IMR-90 (cell line): ENCODE results near the gene JMY. TPM values are rescaled to one million over a fixed set of nuclear protein-coding genes. Genes with fewer than 3 reads are reported as not detected.

Experiments
- ATAC-seq: fragments of 200-7000 bp; cut with Tn5 transposase; 2 replicates; pipeline ENCODE4 v1.9.1; 2020; ENCODE audit warnings: low read depth, mild to moderate bottlenecking, moderate library complexity
- BruUV-seq: library from RNA; stranded (reverse); fragments of 400-500 nt; replicated peaks from 2 replicates; lab custom pipeline; 2021; lab: Mats Ljungman, UMichigan
- CTCF ChIA-PET: fragments of 300-600 bp; formaldehyde crosslinking; extraction: SDS; loops from one replicate; lab custom pipeline; 2021; ENCODE audit warnings: antibody characterized with exemption; lab: Yijun Ruan, JAX
- POLR2A ChIA-PET: fragments of 300-600 bp; sonication (Branson Sonifier 250); formaldehyde crosslinking; loops from one replicate; lab custom pipeline; 2022; ENCODE audit warnings: antibody characterized with exemption; ENCODE audit not compliant: unreplicated experiment; lab: Charles Lee
- DNase-seq: peaks from one replicate; pipeline ENCODE4 v3.0.0; 2013
- H2AFZ ChIP-seq: replicated peaks from 2 replicates; pipeline ENCODE3; 2013; ENCODE audit warnings: low read length, mild to moderate bottlenecking; ENCODE audit not compliant: poor library complexity
- H2AK5ac ChIP-seq: 2 replicates; pipeline ENCODE4 v1.6.1; 2013; ENCODE audit warnings: low read depth, low read length, inconsistent platforms
- H2AK9ac ChIP-seq: replicated peaks from 2 replicates; pipeline ENCODE3; 2013; ENCODE audit warnings: mild to moderate bottlenecking, low read depth, low read length, moderate library complexity; ENCODE audit not compliant: poor library complexity
- H2BK120ac ChIP-seq: 2 replicates; pipeline ENCODE4 v1.6.1; 2013; ENCODE audit warnings: low read depth, low read length, inconsistent platforms
- H2BK15ac ChIP-seq: 3 replicates; pipeline ENCODE4 v1.6.1; 2013; ENCODE audit warnings: low read depth, low read length, inconsistent platforms
- H2BK20ac ChIP-seq: 2 replicates; pipeline ENCODE4 v1.6.1; 2013; ENCODE audit warnings: low read depth, mild to moderate bottlenecking, inconsistent platforms, low read length, moderate library complexity
- H2BK5ac ChIP-seq: 2 replicates; pipeline ENCODE4 v1.6.1; 2013; ENCODE audit warnings: mild to moderate bottlenecking, low read depth, low read length, inconsistent platforms; ENCODE audit not compliant: poor library complexity, severe bottlenecking
- H3K14ac ChIP-seq: replicated peaks from 2 replicates; pipeline ENCODE4 v1.6.1; 2013; ENCODE audit warnings: low read depth, low read length, inconsistent platforms
- H3K18ac ChIP-seq: 2 replicates; pipeline ENCODE4 v1.6.1; 2013; ENCODE audit warnings: low read depth, low read length, control low read depth
- H3K23ac ChIP-seq: 2 replicates; pipeline ENCODE4 v1.6.1; 2013; ENCODE audit warnings: low read depth, low read length, inconsistent platforms
- H3K27ac ChIP-seq: 2 replicates; pipeline ENCODE4 v1.5.1; 2013; ENCODE audit warnings: mild to moderate bottlenecking, control low read depth, low read length; ENCODE audit not compliant: insufficient read depth
- H3K27me3 ChIP-seq: 2 replicates; pipeline ENCODE4 v1.6.1; 2013; ENCODE audit warnings: low read length; ENCODE audit not compliant: control insufficient read depth, insufficient read depth
- H3K36me3 ChIP-seq: 2 replicates; pipeline ENCODE4 v1.6.1; 2013; ENCODE audit warnings: low read length, mixed read lengths; ENCODE audit not compliant: control insufficient read depth, insufficient read depth
- H3K4ac ChIP-seq: 2 replicates; pipeline ENCODE4 v1.6.1; 2013; ENCODE audit warnings: low read depth, low read length, inconsistent platforms
- H3K4me1 ChIP-seq: 2 replicates; pipeline ENCODE4 v1.6.1; 2013; ENCODE audit warnings: low read length, mixed read lengths; ENCODE audit not compliant: control insufficient read depth, insufficient read depth
- H3K4me2 ChIP-seq: 2 replicates; pipeline ENCODE4 v1.6.1; 2013; ENCODE audit warnings: low read depth, mild to moderate bottlenecking, control low read depth, low read length, moderate library complexity
- H3K4me3 ChIP-seq: 2 replicates; pipeline ENCODE4 v1.5.1; 2013; ENCODE audit warnings: low read depth, mild to moderate bottlenecking, control low read depth, low read length, moderate library complexity; ENCODE audit not compliant: insufficient read depth
- H3K56ac ChIP-seq: 2 replicates; pipeline ENCODE4 v1.6.1; 2013; ENCODE audit warnings: low read length, inconsistent platforms; ENCODE audit not compliant: insufficient read depth; ENCODE audit errors: extremely low read depth
- H3K79me1 ChIP-seq, 2 experiments: 2 replicates each; pipeline ENCODE4 v1.6.1; 2013; ENCODE audit warnings: low read length in 2 of 2, inconsistent platforms in 1 of 2, low read depth in 1 of 2
- H3K9ac ChIP-seq: 2 replicates; pipeline ENCODE4 v1.6.1; 2013; ENCODE audit warnings: low read depth, low read length, control low read depth
- H3K9me1 ChIP-seq: 2 replicates; pipeline ENCODE4 v1.6.1; 2013; ENCODE audit warnings: low read length, inconsistent platforms; ENCODE audit not compliant: insufficient read depth
- H3K9me3 ChIP-seq: 2 replicates; pipeline ENCODE4 v1.6.1; 2013; ENCODE audit warnings: low read length; ENCODE audit not compliant: control insufficient read depth, insufficient read depth
- H4K20me1 ChIP-seq: 2 replicates; pipeline ENCODE4 v1.6.1; 2013; ENCODE audit warnings: low read length, inconsistent platforms; ENCODE audit not compliant: insufficient read depth
- H4K5ac ChIP-seq: 2 replicates; pipeline ENCODE4 v1.6.1; 2013; ENCODE audit warnings: mild to moderate bottlenecking, low read depth, low read length, control low read depth
- H4K8ac ChIP-seq, 2 experiments: 2 replicates each; pipeline ENCODE4 v1.6.1; 2013; ENCODE audit warnings: low read depth in 2 of 2, low read length in 2 of 2, control low read depth in 1 of 2, inconsistent platforms in 1 of 2
- H4K91ac ChIP-seq: 2 replicates; pipeline ENCODE4 v1.6.1; 2013; ENCODE audit warnings: low read depth, low read length, inconsistent platforms; ENCODE audit not compliant: insufficient read depth
- BHLHE40 ChIP-seq: fragments of 150-350 bp; IDR thresholded peaks from 2 replicates; pipeline ENCODE4 v1.6.1; 2016; ENCODE audit warnings: mild to moderate bottlenecking, low read depth, low read length
- CEBPB ChIP-seq: IDR thresholded peaks from 2 replicates; pipeline ENCODE4 v1.6.1; 2012; ENCODE audit warnings: low read depth, low read length, improper control_type of control experiment
- CHD1 ChIP-seq: IDR thresholded peaks from 2 replicates; pipeline ENCODE4 v1.6.1; 2012; ENCODE audit warnings: low read depth, low read length, improper control_type of control experiment
- CTCF ChIP-seq: conservative IDR thresholded peaks from 2 replicates; pipeline ENCODE4 v1.5.1; 2012; ENCODE audit warnings: mild to moderate bottlenecking, low read depth, low read length, improper control_type of control experiment
- ELK1 ChIP-seq: fragments of 150-350 bp; IDR thresholded peaks from 2 replicates; pipeline ENCODE4 v1.6.1; 2016; ENCODE audit warnings: low read depth, mild to moderate bottlenecking, low read length, moderate library complexity, borderline replicate concordance
- MAFK ChIP-seq: IDR thresholded peaks from 2 replicates; pipeline ENCODE4 v1.6.1; 2012; ENCODE audit warnings: low read depth, low read length, improper control_type of control experiment
- MAZ ChIP-seq: IDR thresholded peaks from 2 replicates; pipeline ENCODE4 v1.6.1; 2012; ENCODE audit warnings: low read depth, mild to moderate bottlenecking, low read length, improper control_type of control experiment, moderate library complexity, borderline replicate concordance
- MXI1 ChIP-seq: IDR thresholded peaks from 2 replicates; pipeline ENCODE4 v1.6.1; 2012; ENCODE audit warnings: low read depth, mild to moderate bottlenecking, low read length, moderate library complexity, borderline replicate concordance
- NFE2L2 ChIP-seq: fragments of 150-350 bp; IDR thresholded peaks from 2 replicates; pipeline ENCODE4 v1.6.1; 2016; ENCODE audit warnings: low read depth, mild to moderate bottlenecking, low read length
- POLR2A ChIP-seq: IDR thresholded peaks from 2 replicates; pipeline ENCODE4 v1.6.1; 2012; ENCODE audit warnings: mild to moderate bottlenecking, low read depth, low read length
- RAD21 ChIP-seq: IDR thresholded peaks from 2 replicates; pipeline ENCODE4 v1.6.1; 2012; ENCODE audit warnings: low read length, improper control_type of control experiment
- RCOR1 ChIP-seq: IDR thresholded peaks from 2 replicates; pipeline ENCODE4 v1.6.1; 2012; ENCODE audit warnings: mild to moderate bottlenecking, low read length, improper control_type of control experiment; ENCODE audit not compliant: insufficient replicate concordance
- RFX5 ChIP-seq: IDR thresholded peaks from 2 replicates; pipeline ENCODE4 v1.8.0; 2012; ENCODE audit warnings: low read depth, mild to moderate bottlenecking, low read length, moderate library complexity
- SMC3 ChIP-seq: fragments of 150-350 bp; IDR thresholded peaks from 2 replicates; pipeline ENCODE4 v1.6.1; 2016; ENCODE audit warnings: low read depth, mild to moderate bottlenecking, antibody characterized with exemption, low read length, moderate library complexity
- WGBS, 2 experiments: methylation state at CpG; one replicate each; pipeline versions ENCODE4 v1.1.5 to v1.1.7; 2013; ENCODE audit warnings: missing lambda C conversion rate in 2 of 2; ENCODE audit not compliant: insufficient read length in 1 of 2; ENCODE audit errors: extremely low coverage in 2 of 2; 5-methylcytosine and 5-hydroxymethylcytosine counted together
- dilution Hi-C: fragments of 300-500 bp; cut with HindIII; formaldehyde crosslinking; loops from one replicate; pipeline ENCODE4 v1.14.3; 2018; ENCODE audit warnings: low sequenced_read_pairs; ENCODE audit not compliant: unreplicated experiment
- in situ Hi-C: fragments of 300-500 bp; cut with MboI; formaldehyde crosslinking; loops from 3 replicates; pipeline ENCODE4 v1.14.3; 2019; ENCODE audit warnings: low sequenced_read_pairs, inconsistent platforms, mixed read lengths
- intact Hi-C: fragments of 100-400 bp; cut with micrococcal nuclease; formaldehyde crosslinking; loops from 2 replicates; pipeline ENCODE4 v1.10.0; 2022
- polyA plus RNA-seq, 3 experiments: library from polyadenylated mRNA; depleted of rRNA; stranded (reverse); fragments of >200 nt; gene quantifications; 2 replicates each; pipeline ENCODE4 v1.2.3, GENCODE V29; 2012; ENCODE audit warnings: low replicate concordance in 1 of 3
- total RNA-seq: library from RNA; depleted of rRNA; stranded (reverse); fragments of >200 nt; gene quantifications from 2 replicates; pipeline ENCODE4 v1.2.3, GENCODE V29; 2012

Gene JMY
- total and polyA plus RNA-seq, 2 of the 4 experiments (the other 2 are of a cell fraction) = 1.7 to 3.2 TPM

GRCh38 chr5:79318935-79319614 is 83.1 kb downstream of the JMY start:
- peak overlapping the region; percentile 83 for H3K4ac ChIP-seq
- peak overlapping the region; percentile 65 for H2BK20ac ChIP-seq
- H4K8ac ChIP-seq = peak overlapping the region; percentile 75 to 90
- peak overlapping the region; percentile 84 for H2AFZ ChIP-seq
- peak overlapping the region; percentile 54; the same call in 1 of the 2 replicates for H2AK5ac ChIP-seq
- no peaks in the 10 kb centered on the region for H3K4me1 ChIP-seq
- no peaks in the 10 kb centered on the region for H3K27me3 ChIP-seq
- peak overlapping the region; percentile 19; the same call in 1 of the 2 replicates for H3K27ac ChIP-seq
- intact Hi-C loops = loop anchor here (5.0 kb wide), 1 partner anchor 82 kb away; the partner anchor contains the start of gene JMY
- ATAC-seq (peak; percentile 100), DNase-seq (peak; percentile 99)
- H3K4me3 ChIP-seq = no peak overlapping the region
- H3K9me3 ChIP-seq = no peaks in the 10 kb centered on the region
- in situ Hi-C loops = no loop called here
- peak overlapping the region; percentile 60 for H2BK5ac ChIP-seq
- H3K56ac ChIP-seq = peak overlapping the region; percentile 52; the same call in 1 of the 2 replicates
- CTCF ChIA-PET = interaction anchor here (0.9 to 1.4 kb wide), 3 partner anchors 9 to 294 kb away, joined by 3 to 4 read pairs (median 3); no protein-coding TSS in a partner anchor
- peak overlapping the region; percentile 92 for H4K91ac ChIP-seq
- H3K79me1 ChIP-seq = no peaks in the 10 kb centered on the region
- no peaks in the 10 kb centered on the region for H3K9me1 ChIP-seq
- no TSS peak for BruUV-seq
- H3K18ac ChIP-seq = no peak overlapping the region
- peak overlapping the region; percentile 78 for H2BK120ac ChIP-seq
- H3K4me2 ChIP-seq = peak overlapping the region; percentile 5; the same call in 1 of the 2 replicates
- H2AK9ac ChIP-seq = no peak overlapping the region
- no CpG with 5 or more reads among the region's 3 CpGs for WGBS, 2 experiments
- no peak overlapping the region for H3K9ac ChIP-seq
- H3K23ac ChIP-seq = peak overlapping the region; percentile 39; the same call in 1 of the 2 replicates
- POLR2A ChIA-PET = no interaction called here
- dilution Hi-C loops = no loop called here
- H2BK15ac ChIP-seq = peak overlapping the region; percentile 83; the same call in 2 of the 3 replicates
- peak overlapping the region; percentile 72 for H3K14ac ChIP-seq
- H4K20me1 ChIP-seq = no peaks in the 10 kb centered on the region
- H4K5ac ChIP-seq = no peak overlapping the region
- peaks cover 7% of the 10 kb centered on the region for H3K36me3 ChIP-seq
- TF ChIP-seq NFE2L2 (peak; percentile 13; the same call in 1 of the 2 replicates), CTCF (no peak), ELK1 (no peak), MAZ (no peak), CHD1 (no peak), RCOR1 (peak; percentile 84), POLR2A (no peak), MXI1 (no peak), CEBPB (peak; percentile 97), SMC3 (no peak), BHLHE40 (0 out of 2 replicates have a peak, but pooled peaks have one; percentile 15), RAD21 (no peak), MAFK (peak; percentile 65; the same call in 1 of the 2 replicates), RFX5 (no peak)
